Uterus (tissue), 4 donors: ENCODE data around the gene TMEM229A. TPM values are rescaled to one million over a fixed set of nuclear protein-coding genes. Genes with fewer than 3 reads are reported as not detected.
A peak's percentile ranks its signal among the peaks of the same experiment; 100 is the strongest.

ENCODE experiments used
- DNase-seq, 2 donors: peaks; one replicate each; pipeline ENCODE4 v3.0.0-alpha.2; 2019 to 2020
- H3K27ac ChIP-seq, 2 donors: fragments of 200-600 bp; sonication (generic); 1 replicate in 1 of 2; 2 replicates in 1 of 2; pipeline ENCODE4 v1.5.1; 2016 to 2018
- H3K27me3 ChIP-seq, 2 donors: fragments of 200-600 bp; sonication (generic); one replicate each; pipeline ENCODE4 v1.5.1; 2018 to 2019; ENCODE audit warnings: control low read depth in 1 of 2
- H3K36me3 ChIP-seq, 2 donors: fragments of 200-600 bp; sonication (generic); one replicate each; pipeline ENCODE4 v1.5.1; 2019; ENCODE audit warnings: control low read depth in 1 of 2
- H3K4me1 ChIP-seq, 2 donors: fragments of 200-600 bp; sonication (generic); one replicate each; pipeline ENCODE4 v1.5.1; 2018 to 2019; ENCODE audit warnings: control low read depth in 1 of 2
- H3K4me3 ChIP-seq, 2 donors: fragments of 200-600 bp; sonication (generic); 1 replicate in 1 of 2; 2 replicates in 1 of 2; pipeline ENCODE4 v1.5.1; 2018 to 2019; ENCODE audit warnings: mild to moderate bottlenecking in 1 of 2
- H3K9me3 ChIP-seq, 2 donors: fragments of 200-600 bp; sonication (generic); one replicate each; pipeline ENCODE4 v1.5.1; 2019; ENCODE audit warnings: control low read depth in 1 of 2
- POLR2A ChIP-seq, 2 donors: fragments of 450-650 bp; IDR thresholded peaks; one replicate each; pipeline ENCODE4 v1.6.1; 2016; ENCODE audit warnings: antibody characterized with exemption in 2 of 2, mild to moderate bottlenecking in 1 of 2, moderate library complexity in 1 of 2
- intact Hi-C: fragments of 100-400 bp; cut with DNase I; formaldehyde crosslinking; loops from one replicate; pipeline ENCODE4 v1.15.1; 2023; ENCODE audit warnings: low total_unique reads
- total RNA-seq, 4 donors: library from RNA; depleted of rRNA in 3 of 4; stranded (reverse); fragments of >200 nt in 3 of 4; gene quantifications; one replicate each; pipeline versions ENCODE4 v1.1.0 to v1.2.4, GENCODE V29; 2014 to 2023
- TF ChIP-seq, protein P1 (sequence below), 4 experiments: fragments of 200-600 bp in 2 of 4; fragments of 450-650 bp in 2 of 4; sonication (generic) in 2 of 4; IDR thresholded peaks; one replicate each; pipeline ENCODE4 v1.5.1; 2016 to 2019; ENCODE audit warnings: antibody characterized with exemption in 4 of 4, mild to moderate bottlenecking in 2 of 4, moderate library complexity in 1 of 4
- donor health status: DM: yes; HTN: yes; CAD: no.

TMEM229A gene
- total RNA-seq, 4 donors from 2014 or later, result 7.1 TPM; not detected in 3

DNA sequence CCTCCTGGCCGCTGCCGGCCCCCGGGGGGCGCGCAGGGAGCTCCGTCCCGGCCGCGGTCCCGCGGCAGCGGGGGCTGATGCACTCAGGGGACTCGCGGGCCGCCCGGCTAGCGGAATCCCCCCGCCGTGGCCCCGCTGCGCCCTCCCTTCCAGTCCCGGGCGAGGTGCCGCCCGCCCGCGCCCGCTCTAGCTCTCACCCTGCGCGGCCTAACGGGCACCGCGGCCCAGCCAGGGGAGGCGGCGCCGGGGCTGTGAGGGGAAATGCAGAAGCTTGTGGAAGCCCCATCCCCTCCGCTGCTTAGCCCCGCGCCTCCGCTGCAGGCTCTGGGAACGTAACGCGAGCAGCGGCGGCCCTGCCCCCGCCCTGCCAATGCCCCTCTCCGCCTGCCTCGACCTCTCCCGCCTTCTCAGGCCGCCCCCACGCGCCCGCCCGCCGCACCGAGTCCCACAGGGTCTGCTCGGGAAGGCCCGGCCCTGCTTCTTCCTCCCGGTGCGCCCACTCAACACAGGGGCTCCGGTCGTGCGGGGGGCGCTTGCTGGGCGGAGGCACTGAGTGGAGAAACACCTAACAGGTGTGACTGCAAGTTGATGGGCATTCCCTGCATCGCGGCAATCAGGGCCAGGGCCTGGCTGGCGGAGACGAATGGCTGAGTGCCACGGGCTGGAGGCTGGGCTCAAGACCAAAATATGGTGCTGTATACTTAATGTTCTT, 384 bp upstream of the TMEM229A start:
- intact Hi-C loops, result no loop called here
- Histone ChIP-seq H3K4me3 (peak overlapping the region; percentile 25 to 49), H3K27me3 (peaks cover 0 to 13% of the 10 kb centered on the region in 2 donors), H3K27ac (no peak overlapping the region), H3K36me3 (no peaks in the 10 kb centered on the region), H3K9me3 (no peaks in the 10 kb centered on the region), H3K4me1 (no peaks in the 10 kb centered on the region)
- TF ChIP-seq POLR2A (IDR thresholded peaks at IDR 0.05), result no peak
- TF ChIP-seq, protein P1, sequence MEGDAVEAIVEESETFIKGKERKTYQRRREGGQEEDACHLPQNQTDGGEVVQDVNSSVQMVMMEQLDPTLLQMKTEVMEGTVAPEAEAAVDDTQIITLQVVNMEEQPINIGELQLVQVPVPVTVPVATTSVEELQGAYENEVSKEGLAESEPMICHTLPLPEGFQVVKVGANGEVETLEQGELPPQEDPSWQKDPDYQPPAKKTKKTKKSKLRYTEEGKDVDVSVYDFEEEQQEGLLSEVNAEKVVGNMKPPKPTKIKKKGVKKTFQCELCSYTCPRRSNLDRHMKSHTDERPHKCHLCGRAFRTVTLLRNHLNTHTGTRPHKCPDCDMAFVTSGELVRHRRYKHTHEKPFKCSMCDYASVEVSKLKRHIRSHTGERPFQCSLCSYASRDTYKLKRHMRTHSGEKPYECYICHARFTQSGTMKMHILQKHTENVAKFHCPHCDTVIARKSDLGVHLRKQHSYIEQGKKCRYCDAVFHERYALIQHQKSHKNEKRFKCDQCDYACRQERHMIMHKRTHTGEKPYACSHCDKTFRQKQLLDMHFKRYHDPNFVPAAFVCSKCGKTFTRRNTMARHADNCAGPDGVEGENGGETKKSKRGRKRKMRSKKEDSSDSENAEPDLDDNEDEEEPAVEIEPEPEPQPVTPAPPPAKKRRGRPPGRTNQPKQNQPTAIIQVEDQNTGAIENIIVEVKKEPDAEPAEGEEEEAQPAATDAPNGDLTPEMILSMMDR (IDR thresholded peaks at IDR 0.05), result no peak
- peak in 1 of 2 donors; percentile 18 for DNase-seq

- intact Hi-C loops, result no loop called here
- Histone ChIP-seq H3K4me3 (peak overlapping the region in 1 of 2 donors; percentile 49), H3K27me3 (peaks cover 0 to 14% of the 10 kb centered on the region in 2 donors), H3K4me1 (no peaks in the 10 kb centered on the region), H3K9me3 (no peaks in the 10 kb centered on the region), H3K36me3 (no peaks in the 10 kb centered on the region), H3K27ac (no peak overlapping the region)
- DNase-seq, result no peak
- TF ChIP-seq, protein P1 (IDR thresholded peaks at IDR 0.05), result no peak
These were observed 948 bp downstream of the TMEM229A start for GRCh38 chr7:124031919-124032318.

- H3K4me1 ChIP-seq, result no peaks in the 10 kb centered on the region
- no peak overlapping the region for H3K27ac ChIP-seq
- TF ChIP-seq, protein P1 (IDR thresholded peaks at IDR 0.05), result no peak
- TF ChIP-seq POLR2A (IDR thresholded peaks at IDR 0.05), result no peak
- no peak for DNase-seq
- H3K9me3 ChIP-seq, result no peaks in the 10 kb centered on the region
- H3K27me3 ChIP-seq, result peaks cover 0 to 14% of the 10 kb centered on the region in 2 donors
- intact Hi-C loops, result no loop called here
- H3K36me3 ChIP-seq, result no peaks in the 10 kb centered on the region
- no peak overlapping the region for H3K4me3 ChIP-seq
These were observed 1.5 kb downstream of the TMEM229A start for GRCh38 chr7:124031406-124031805.

DNA sequence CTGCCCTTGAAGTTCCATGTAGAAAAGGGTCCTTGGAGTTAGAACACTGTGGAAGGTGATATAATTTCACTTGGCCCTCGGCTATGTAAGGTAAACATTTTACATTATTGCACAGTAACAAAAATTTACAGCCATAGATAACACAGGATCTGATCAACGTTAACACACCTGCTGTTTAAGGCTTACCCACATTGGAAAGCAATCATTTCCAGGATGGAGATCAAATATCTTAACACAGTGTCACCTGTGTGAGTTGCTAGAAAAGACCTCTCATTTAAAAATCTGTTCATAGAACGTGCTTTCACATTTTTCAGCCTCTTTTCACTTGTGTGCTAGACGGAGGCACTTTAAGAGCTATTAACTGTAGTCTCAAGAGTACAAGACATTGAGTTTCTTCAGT, 1.9 kb downstream of the TMEM229A start:
- no peak for TF ChIP-seq POLR2A (IDR thresholded peaks at IDR 0.05)
- TF ChIP-seq, protein P1 (IDR thresholded peaks at IDR 0.05), result no peak

GRCh38 chr7:124029396-124030188, 3.3 kb downstream of the TMEM229A start:
- H3K4me1 ChIP-seq, result no peaks in the 10 kb centered on the region
- H3K36me3 ChIP-seq, result no peaks in the 10 kb centered on the region
- no peak for DNase-seq
- TF ChIP-seq, protein P1 (IDR thresholded peaks at IDR 0.05), result no peak
- TF ChIP-seq POLR2A (IDR thresholded peaks at IDR 0.05), result no peak
- intact Hi-C loops, result no loop called here
- H3K9me3 ChIP-seq, result no peaks in the 10 kb centered on the region
- peaks cover 0 to 14% of the 10 kb centered on the region in 2 donors for H3K27me3 ChIP-seq
- no peak overlapping the region for H3K4me3 ChIP-seq
- no peak overlapping the region for H3K27ac ChIP-seq

More for the DNA sequence above, 1.9 kb downstream of the TMEM229A start:
- Histone ChIP-seq H3K36me3 (no peaks in the 10 kb centered on the region), H3K27me3 (peaks cover 0 to 14% of the 10 kb centered on the region in 2 donors), H3K27ac (no peak overlapping the region), H3K9me3 (no peaks in the 10 kb centered on the region), H3K4me1 (no peaks in the 10 kb centered on the region), H3K4me3 (no peak overlapping the region)
- intact Hi-C loops, result no loop called here
- DNase-seq, result no peak
